Stimulated activated CD8-positive, alpha-beta memory T cell treated with anti-CD3 and anti-CD28 coated beads, Interleukin-15, amount 100 ng/mL, for 1 hour (primary cell): ENCODE measurements around the gene CIDEC.
A peak's percentile ranks its signal among the peaks of the same experiment; 100 is the strongest.

Experiments
- DNase-seq: peaks from one replicate; pipeline ENCODE4 v3.0.0-alpha.2; 2020; ENCODE audit warnings: low read depth

CIDEC gene

DNA sequence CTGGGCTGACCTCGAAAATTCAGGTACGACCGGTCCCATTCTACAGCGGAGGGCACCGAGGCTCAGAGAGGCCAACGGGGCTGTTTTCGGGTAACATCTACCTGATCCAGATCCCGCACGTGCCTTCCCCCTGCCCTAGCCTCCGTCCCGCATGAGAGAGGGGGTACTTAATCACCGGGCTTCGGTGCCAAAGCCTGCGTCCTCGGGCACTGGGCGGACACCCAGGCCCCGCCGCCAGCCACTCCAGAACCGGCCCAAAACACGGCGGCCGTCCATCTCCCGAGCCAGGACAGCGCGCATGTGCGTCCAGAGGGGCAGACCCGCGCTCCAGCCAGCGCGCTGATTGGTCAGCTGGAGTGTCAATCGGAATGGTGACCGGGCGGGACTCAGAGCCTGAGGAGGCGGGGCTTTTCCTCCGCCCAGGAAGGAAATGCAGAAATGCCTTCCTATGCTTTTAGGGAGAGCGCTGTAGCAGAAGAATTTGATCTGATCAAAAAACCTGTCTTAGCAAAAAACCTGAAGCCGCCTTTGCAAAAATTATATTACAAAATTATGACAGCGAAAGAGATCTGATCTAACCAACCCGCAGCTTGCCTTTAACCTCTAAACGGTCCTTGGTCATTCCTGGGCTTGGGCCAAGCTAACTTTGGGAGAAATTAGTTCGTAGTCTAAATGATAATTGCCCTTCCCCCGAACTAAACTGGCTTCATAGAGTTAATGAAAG lies 36.2 kb downstream of the CIDEC start, which contains the start of gene RPUSD3:
Gene RPUSD3 (minus strand): TSS at position 294 of the 724 bp plus-strand sequence. CDS start 18 bp downstream, at position 276.
- peak; percentile 95 for DNase-seq

DNA sequence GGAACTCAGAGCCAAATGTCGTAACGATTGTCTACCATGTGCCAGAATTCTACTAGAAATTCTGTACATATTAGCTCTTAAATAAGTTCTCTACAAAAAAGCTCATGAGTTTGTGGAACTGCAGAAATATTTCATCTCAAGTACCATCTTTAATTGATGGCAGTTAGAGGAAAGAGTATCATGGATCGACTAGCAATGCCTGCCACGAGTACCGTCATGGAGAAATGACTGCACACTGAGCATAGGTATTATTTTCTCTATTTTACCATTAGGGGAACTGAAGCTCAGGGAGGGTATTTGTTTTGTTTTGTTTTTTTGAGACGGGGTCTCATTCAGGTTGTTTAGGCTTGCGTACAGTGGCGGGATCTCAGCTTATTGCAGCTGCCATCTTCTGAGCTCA lies 39.0 kb downstream of the CIDEC start:
- no peak for DNase-seq

DNA sequence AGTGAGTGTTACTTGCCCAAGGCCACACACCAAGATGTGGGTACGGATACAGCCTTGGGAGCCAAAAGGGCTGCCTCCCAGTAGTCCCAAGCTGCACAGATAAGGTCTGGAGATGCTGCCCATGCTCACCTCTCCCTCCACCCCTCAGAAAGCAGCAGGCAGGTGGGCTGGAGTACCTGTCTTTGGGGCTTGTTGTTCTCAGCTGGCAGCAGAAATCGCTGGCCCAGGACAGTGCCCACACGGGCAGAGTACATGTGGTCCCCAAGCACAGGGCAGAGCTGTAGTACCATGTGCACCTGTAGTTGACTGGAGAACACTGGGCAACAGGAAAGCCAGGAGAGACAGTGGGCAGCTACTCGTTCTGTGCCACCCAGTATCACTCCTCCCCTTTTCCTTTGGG lies 41.2 kb downstream of the CIDEC start:
- DNase-seq = no peak

DNA sequence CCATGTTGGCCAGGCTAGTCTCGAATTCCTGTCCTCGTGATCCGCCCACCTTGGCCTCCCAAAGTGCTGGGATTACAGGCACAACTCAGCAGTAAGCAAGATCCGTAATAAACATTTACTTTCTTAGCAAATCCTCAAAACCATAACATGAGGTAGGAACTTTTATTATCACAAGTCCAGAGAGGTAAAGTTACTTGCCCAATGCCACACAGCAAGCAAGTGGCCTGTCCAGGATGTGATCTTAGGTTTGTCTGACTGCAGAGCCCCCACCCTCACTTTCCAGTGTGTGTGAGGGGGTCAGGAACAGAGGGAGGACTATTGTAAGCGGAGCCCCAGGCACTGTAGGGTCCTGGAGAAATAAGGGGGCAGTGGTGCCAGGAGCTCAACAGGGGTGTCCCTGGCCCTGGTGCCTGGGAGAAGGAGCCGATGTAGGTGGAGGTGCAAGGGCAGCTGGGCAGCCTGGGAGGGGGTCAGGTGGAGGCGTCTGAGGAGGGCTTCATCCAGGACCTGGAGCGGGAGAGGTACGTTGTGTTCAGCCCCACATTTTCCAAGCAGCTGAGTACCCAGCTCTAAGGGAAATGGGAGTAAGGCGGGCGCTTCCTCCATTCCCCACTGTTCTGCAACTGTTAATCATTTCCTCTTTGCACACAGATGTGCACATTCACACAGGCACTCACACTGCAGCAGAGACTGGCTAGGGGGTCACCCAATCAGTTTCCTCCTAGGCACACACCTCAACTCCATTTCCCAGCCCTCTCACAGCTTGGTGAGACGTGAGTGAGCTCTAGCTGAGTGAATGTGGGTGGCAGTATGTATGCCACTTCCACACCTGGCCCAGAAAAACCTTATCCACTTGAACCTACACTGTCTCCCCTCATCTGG lies 42.1 kb downstream of the CIDEC start:
- no peak for DNase-seq

DNA sequence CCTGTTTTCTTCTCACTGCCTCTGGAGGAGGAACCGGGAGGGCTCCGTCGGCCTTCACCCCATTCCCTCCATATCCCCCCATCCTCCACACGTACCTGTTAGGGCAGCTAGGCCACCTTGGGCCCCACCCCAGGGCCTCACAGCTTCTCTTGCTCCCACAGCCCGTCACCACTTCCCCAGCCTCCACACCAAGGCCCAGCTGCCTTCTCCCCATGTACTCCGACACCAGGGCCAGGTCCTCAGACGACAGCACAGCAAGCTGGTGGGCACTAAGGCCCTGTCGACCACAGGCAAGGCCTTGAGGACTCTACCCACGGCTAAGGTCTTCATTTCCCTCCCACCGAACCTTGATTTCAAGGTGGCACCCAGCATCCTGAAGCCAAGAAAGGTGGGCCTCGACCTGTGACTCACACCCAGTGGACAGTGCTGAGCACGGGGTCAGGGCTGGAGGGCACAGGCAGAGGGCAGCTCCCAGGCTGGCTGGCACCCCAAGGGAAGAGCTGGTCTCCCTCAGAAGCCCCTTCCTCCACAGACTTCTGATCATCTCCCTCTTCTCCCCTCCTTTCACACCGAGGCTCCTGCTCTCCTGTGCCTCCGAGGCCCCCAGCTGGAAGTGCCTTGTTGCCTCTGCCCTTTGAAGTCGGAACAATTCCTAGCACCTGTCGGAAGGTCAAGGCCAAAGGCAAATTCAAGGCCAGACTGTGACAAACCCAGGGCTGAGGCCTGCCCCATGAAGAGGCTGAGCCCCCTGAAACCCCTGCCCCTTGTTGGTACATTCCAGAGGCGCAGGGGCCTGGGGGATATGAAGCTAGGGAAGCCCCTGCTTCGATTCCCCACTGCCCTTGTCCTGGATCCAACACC lies 45.3 kb downstream of the CIDEC start:
- no peak for DNase-seq

DNA sequence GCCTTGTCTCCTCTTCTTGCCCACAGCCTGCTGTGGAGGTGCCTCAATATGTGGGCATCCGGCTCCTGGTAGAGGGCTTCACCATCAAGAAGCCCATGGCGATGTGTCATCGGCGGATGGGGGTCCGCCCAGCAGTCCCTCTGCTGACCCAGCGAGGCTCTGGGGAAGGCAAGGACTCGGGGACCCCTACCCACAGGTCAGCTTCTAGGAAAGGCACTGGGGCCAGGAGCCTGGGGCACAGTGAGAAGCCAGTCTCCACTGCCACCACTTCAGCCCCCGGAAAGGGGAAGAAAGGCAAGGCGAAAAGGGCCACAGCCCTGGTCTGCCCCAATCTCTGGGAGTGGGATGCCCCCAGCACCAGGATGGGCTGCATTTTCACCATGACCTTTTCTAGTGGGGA lies 47.0 kb downstream of the CIDEC start:
- no peak for DNase-seq

DNA sequence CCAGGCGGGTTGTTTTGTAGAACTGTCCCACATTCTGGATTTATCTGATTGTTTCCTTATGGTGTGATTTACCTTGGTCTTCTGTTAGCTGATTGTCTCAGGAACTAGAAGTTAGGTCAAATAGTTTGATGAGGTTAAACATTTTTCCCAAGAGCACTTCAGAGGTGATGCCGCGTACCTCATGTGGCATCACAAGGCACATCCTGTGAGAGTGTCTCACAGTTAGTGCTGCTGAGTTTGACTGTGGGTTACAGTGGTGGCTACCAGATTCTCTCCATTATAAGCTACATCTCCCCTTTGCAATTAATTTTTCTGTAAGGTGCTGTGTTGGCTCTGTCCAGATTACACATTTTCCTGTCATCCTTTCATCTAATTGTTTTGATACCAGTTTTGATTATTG lies 48.8 kb downstream of the CIDEC start:
- no peak for DNase-seq

DNA sequence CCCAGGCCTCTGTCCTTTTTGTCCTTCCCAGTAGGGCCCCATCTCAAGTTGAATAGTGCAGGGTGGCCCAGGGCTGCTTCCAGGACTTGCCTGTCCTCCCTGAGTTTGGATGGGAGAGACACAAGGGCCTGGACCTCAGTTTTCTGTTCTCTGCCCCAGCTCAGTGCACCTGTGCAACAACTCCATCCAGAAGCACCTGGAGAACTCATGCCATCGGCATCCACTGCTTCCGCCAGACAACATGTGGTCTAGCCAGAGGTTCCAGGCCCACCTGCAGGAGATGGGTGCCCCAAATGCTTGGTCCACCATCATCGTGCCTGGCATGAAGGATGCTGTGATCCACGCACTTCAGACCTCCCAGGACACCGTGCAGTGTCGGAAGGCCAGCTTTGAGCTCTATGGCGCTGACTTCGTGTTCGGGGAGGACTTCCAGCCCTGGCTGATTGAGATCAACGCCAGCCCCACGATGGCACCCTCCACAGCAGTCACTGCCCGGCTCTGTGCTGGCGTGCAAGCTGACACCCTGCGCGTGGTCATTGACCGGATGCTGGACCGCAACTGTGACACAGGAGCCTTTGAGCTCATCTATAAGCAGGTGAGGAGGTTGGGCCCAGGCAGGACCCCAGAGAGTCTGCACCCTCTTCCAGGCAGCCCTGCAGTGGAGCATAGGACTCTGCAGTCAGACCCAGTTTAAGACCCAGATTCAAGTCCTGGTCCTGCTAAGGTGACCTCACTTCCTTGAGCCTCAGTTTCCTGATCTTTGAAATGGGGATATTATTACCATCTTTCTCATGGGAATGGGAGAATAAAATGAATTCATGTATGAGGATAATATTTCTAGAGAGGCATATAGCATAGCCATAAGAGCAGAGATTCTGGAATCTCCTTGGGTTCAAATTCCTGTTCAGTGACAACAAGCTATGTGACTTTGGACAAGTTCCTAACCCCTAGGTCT lies 51.0 kb downstream of the CIDEC start:
- no peak for DNase-seq

DNA sequence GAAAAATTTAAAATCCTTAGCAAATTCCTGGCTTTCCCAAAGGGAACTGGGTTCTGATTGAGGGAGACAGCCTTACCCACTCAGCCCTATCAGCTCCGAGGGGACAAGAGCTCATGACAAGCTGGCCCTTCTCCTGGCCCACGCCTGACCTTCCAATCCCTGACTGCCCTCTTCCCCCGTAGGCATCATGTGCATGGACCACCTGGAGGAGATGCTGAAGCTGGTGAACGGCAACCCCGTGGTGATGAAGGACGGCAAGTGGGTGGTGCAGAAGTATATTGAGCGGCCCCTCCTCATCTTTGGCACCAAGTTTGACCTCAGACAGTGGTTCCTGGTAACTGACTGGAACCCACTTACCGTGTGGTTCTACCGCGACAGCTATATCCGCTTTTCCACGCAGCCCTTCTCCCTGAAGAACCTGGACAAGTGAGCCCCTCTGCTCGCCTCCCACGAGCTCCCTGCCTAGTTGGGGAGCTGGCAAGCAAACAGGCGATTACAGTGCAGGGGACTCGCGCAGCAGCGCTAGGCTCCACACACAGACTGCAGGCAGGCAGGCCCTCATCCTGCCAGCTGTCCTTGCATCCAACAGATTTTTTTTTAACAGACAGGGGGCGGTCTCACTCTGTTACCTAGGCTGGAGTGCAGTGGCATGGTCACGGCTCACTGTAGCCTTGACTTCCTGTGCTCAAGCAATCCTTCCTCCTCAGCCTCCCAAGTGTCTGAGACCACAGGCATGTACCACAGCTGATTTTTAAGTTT lies 53.1 kb downstream of the CIDEC start:
- DNase-seq = no peak

DNA sequence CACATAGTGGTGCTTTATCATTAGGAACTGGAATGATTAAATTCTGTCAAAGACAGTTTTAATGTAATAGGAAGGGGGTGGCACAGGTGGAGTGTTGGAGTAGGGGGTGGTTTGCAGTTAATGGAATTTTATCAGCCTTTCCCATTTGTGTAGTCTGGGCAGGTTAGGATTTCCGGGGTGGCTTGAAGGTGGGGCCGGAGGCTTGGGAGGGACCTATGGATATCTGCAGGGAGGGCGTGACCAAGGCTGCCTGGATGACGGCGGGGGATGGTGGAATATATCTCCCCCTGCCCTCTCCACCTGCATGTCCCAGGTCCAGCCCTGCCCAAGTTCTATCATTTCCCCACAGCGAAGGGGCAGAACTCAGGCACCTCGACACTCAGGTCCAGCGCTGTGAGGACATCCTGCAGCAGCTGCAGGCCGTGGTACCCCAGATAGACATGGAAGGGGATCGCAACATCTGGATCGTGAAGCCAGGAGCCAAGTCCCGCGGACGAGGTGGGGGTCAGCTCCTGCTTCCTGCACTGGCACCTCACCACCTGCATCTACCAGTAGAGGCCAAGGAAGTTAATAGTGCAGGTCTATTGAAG lies 54.5 kb downstream of the CIDEC start:
- DNase-seq = no peak

DNA sequence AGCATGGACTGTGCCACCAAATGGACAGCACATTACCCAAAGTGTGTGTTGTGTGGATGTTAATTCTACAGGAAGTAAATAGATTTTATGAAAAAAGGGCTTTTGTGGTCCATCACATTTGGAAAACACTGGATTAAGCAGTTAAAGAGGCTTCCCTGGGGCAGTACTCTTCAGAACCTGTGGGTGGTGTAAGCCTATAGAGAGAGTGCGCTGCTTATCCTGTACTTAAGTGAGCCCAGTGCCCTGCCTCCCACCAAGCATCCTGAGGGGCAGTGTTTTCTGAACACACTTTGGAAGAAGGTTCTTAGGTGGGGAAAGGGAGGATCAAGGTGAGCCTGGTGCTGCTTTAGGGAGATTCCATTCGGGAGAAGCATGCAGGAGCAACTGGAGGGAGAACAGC lies 59.1 kb downstream of the CIDEC start:
- DNase-seq = no peak

DNA sequence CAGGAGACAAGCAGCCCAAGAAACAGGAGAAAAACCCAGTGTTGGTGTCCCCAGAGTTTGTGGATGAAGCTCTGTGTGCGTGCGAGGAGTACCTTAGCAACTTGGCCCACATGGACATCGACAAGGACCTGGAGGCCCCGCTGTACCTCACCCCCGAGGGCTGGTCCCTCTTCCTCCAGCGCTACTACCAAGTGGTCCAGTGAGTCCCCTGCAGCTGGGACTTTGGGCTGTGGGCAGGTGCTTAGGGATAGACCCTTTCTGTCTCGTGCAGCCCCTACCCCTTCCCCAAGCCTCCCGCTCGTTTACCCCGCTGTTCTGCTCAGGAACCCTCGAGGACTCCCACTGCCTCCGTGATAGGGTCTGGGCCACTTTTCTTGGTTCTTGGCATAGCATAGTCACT lies 59.5 kb downstream of the CIDEC start:
- DNase-seq = no peak

DNA sequence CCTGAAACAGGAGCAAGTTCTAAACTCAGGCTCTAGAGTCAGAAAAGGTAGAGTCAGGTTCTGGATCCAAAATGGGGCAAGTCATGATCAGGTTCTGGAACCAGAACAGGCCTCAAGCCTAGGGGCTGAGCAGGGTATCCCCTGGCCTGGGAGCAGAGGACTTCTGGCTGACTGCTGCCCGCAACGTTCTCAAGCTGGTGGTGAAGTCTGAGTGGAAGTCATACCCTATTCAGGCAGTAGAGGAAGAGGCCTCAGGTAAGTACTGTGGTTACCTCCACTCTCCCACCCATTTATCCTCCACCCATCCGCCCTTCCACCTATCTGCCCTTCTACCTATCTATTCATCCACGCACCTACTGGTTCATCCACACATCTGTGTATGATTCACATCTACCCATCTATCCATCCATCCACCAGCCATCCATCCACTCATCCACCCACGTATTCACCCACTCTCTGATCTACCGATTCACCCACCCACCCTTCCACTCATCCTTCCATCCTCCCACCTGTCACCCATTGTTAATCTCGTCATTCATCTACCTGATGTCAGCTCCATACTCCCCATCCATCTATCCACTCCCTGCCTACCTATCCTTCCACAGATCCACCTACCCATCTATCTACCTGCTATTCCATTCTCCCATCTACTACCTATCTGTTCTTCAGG lies 61.3 kb downstream of the CIDEC start:
- no peak for DNase-seq

DNA sequence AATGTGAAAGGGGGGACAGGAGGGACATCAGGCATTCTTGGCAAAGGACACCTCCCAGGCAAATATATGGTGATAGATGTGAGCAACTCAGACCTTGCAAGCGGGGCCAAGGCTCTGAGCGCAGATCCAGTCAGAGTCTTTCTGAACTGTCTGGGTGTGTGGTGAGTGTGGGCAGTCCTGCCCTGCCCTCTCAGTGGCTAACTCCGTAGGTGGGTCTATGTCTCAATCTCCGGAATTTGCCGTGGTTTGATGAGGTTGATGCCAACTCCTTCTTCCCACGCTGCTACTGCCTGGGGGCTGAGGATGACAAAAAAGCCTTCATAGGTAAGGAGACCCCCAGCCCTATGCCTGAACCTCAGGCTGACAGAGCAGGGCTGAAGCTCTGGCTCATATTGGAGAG lies 62.6 kb downstream of the CIDEC start:
- no peak for DNase-seq
